Activated naive CD8-positive, alpha-beta T cell treated with anti-CD3 and anti-CD28 coated beads for 36 hours (primary cell): ENCODE measurements around the gene CLEC2D. TPM values are rescaled to one million over a fixed set of nuclear protein-coding genes. Genes with fewer than 3 reads are reported as not detected.
A peak's percentile ranks its signal among the peaks of the same experiment; 100 is the strongest.
"Not testable (repeated sequence)": the region's sequence is repeated elsewhere in the genome, so short reads cannot be mapped to it uniquely, and the experiment has no call there.

Source experiments
- DNase-seq: peaks from one replicate; pipeline ENCODE4 v3.0.0; 2021
- H3K27ac Mint-ChIP-seq: one replicate; pipeline ENCODE4 v1.8.0; 2022; ENCODE audit warnings: mild to moderate bottlenecking, moderate library complexity, mixed read lengths
- H3K27me3 Mint-ChIP-seq: one replicate; pipeline ENCODE4 v1.8.0; 2022; ENCODE audit warnings: mild to moderate bottlenecking, mixed read lengths
- H3K36me3 Mint-ChIP-seq: one replicate; pipeline ENCODE4 v1.8.0; 2021; ENCODE audit warnings: mild to moderate bottlenecking, mixed read lengths
- H3K4me1 Mint-ChIP-seq: one replicate; pipeline ENCODE4 v1.8.0; 2021; ENCODE audit warnings: mixed read lengths
- H3K4me3 Mint-ChIP-seq: one replicate; pipeline ENCODE4 v1.8.0; 2022; ENCODE audit warnings: mild to moderate bottlenecking, moderate library complexity, mixed read lengths
- H3K9me3 Mint-ChIP-seq: one replicate; pipeline ENCODE4 v1.8.0; 2022; ENCODE audit warnings: mixed read lengths
- total RNA-seq, 2 experiments: library from RNA; stranded (reverse); gene quantifications; one replicate each; pipeline ENCODE4 v1.2.3, GENCODE V29; 2021

CLEC2D gene
- total RNA-seq, 2 experiments from 2014 or later = 270 to 290 TPM

DNA sequence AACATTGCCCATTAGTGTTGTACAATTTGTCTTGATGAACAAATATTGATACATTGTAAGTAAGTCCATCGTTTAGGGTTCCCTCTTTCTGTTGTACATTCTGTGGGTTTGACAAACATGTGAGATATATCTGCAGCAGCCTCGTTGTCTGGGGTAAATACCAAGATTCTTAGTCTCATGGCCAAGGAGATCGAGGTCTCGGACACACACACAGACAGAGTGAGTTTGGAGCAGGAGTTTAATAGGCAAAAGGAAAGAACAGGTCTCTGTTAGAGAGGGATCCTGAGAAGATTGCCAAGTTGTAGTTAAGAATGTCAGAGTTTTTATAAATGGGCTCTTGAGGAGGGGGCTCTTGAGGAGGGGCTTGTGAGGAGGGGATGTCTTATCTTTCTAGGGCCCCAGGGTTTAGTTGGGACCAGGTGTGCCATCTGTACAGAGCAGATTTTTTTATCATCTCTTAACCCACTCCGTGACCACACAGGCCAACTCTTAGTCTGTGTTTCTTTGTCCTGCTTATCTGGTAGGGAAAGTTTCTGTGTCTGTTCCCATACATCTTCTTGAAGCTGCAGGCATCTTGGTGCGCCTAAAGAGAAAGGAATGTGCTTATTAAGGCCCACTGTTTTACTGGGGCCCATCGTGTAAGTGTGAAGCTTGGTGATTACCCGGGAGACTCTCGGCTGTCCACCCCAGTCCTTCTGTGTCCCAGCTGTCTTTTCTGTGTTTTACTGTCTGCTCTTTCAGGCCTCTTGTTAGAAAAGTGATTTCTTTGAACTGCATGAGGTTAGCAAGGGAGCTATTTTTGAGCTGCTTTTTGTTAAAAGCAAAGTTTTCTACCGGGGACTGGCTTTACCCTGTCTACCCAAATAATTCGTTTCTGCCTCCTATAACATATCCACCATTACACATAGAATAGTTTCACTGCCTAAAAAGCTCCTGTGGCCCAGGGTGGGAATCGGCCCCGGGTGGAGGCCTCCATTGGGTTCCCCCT lies 22.4 kb upstream of the CLEC2D start:
- Mint-ChIP-seq H3K27me3 (peaks cover 7% of the 10 kb centered on the region), H3K4me1 (peaks cover 66% of the 10 kb centered on the region), H3K9me3 (peaks cover 28% of the 10 kb centered on the region), H3K27ac (peak overlapping the region; percentile 96), H3K36me3 (peaks cover 67% of the 10 kb centered on the region), H3K4me3 (peak overlapping the region; percentile 88)
- DNase-seq = no peak

DNA sequence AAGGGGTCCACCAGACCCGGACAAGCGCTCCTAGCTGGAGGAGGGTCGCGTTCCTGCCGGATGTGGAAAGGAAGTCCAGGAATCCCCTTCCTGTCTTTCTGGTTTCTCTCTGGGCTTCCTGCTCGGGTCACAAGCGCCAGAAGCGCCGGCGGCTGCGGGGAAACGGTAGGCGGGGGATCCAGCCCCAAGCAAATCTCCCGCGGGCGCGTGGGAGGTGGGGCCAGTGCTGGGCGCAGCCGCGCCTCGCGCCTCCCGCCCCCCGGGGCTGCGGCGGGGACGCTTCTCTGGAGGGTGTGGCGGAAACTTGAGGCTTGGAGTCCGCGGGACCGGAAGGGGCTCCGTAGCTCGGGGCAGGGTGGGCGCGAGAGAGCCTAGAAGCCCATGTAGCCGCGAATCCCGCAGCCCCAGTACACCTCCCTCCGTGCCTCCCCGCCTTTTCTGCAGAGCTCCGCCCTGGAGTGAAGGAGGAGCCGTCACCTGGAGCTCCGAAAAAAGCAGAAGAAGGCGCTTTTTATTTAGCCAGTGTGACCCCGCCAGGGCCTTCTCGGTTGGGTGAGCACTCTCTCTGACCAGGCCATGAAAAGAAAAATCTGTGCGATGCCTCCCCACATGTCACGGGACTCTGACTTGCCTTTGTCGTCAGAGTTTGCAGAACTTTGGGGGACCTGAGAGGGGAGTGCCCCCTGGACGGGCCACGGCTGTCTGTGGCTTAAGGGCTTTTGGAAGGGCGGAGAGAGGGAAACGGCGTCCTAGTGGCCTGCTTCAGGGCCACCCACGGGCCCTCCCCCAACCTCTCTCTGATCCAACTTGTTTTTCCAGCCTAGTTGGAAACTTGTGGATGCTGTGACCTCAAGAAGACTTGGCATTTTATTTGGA lies 21.4 kb upstream of the CLEC2D start:
- DNase-seq = peak; percentile 96
- Mint-ChIP-seq H3K4me3 (peak overlapping the region; percentile 88), H3K36me3 (peaks cover 66% of the 10 kb centered on the region), H3K9me3 (peaks cover 22% of the 10 kb centered on the region), H3K27me3 (peaks cover 7% of the 10 kb centered on the region), H3K27ac (peak overlapping the region; percentile 96), H3K4me1 (peaks cover 62% of the 10 kb centered on the region)

DNA sequence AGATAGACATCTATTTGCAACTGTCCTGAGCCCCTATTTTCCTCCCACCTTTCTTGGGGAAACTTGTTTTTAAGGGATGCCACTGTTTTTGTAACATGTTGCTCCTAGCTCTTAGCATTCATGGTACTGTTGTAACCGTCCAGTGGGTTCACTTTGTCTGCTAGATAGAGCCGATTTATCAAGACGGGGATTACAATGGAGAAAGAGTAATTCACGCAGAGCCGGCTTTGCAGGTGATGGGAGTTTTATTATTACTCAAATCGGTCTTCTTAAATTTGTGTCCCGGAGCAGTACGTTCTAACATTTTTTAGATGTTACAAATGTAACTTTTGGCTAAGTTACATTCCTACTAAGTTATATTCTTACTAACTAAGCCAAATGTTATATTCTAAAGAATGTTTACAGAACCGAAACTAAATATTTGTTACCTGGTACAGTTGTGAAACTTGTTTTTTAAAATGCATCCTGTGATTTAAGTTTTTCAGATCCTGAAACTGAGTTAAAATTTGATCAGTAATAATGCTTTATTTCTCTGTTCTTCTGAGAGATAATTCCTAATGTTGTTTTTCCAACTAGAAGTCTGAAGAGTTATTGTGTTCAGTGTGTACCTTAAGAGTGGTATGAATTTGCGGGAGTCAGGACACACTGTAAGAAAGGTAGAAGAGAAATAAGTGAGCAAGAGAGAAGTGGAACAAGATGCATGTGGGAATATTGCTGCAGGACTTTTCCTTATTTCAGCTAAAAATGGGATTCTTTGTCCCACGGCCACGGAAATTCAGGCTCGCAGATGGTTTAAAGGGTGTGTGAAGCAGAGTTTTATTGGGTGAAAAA lies 20.6 kb upstream of the CLEC2D start:
- no peak for DNase-seq
- Mint-ChIP-seq H3K27ac (peak overlapping the region; percentile 96), H3K27me3 (peaks cover 7% of the 10 kb centered on the region), H3K36me3 (peaks cover 70% of the 10 kb centered on the region), H3K4me3 (peak overlapping the region; percentile 88), H3K9me3 (peaks cover 23% of the 10 kb centered on the region), H3K4me1 (peaks cover 62% of the 10 kb centered on the region)

DNA sequence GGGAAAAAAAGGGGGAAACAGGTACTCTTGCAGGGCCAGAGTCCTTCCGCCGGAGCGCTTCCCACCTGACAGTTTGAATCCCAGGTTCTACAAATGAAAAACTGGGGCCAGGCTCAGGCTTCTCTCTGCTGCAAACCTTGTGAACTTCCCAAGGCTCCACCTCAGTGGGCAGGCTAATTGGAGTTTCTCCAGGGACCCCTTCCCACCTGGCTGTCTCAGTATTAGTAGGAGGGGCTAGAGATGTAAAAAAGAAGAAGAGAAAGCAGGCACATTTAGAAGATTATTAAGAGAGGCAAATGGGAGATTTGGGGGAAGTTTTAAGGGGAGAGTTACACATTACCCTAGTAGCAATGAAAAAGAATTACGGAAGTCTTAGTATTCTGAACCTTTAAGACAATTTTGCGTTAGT lies 20.0 kb upstream of the CLEC2D start:
- Mint-ChIP-seq H3K4me3 (peak overlapping the region; percentile 88), H3K9me3 (peaks cover 25% of the 10 kb centered on the region), H3K27me3 (peaks cover 7% of the 10 kb centered on the region), H3K4me1 (peaks cover 63% of the 10 kb centered on the region), H3K27ac (peak overlapping the region; percentile 96), H3K36me3 (peaks cover 74% of the 10 kb centered on the region)
- no peak for DNase-seq

DNA sequence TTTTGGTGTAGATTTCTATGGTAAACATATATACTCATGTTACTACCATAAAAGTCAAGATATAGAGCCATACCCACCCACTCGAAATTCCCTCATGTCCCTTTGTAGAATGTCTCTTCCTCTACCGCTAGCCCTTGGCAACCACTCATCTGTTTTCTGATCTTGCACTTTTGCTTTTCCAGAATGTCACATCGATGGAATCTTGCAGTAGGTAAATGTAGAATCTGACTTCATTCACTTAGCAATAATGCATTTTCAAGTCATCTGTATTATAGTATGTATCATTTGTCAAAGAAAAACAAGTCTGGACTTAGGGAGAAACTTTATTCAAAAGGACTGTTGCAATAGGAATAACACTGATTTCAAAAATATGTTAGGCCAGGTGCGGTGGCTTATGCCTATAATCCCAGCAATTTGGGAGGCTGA lies 19.3 kb upstream of the CLEC2D start:
- peak overlapping the region; percentile 96 for H3K27ac Mint-ChIP-seq
- peaks cover 7% of the 10 kb centered on the region for H3K27me3 Mint-ChIP-seq
- DNase-seq = no peak
- H3K9me3 Mint-ChIP-seq = peaks cover 18% of the 10 kb centered on the region
- peaks cover 65% of the 10 kb centered on the region for H3K4me1 Mint-ChIP-seq
- peaks cover 74% of the 10 kb centered on the region for H3K36me3 Mint-ChIP-seq
- peak overlapping the region; percentile 88 for H3K4me3 Mint-ChIP-seq

DNA sequence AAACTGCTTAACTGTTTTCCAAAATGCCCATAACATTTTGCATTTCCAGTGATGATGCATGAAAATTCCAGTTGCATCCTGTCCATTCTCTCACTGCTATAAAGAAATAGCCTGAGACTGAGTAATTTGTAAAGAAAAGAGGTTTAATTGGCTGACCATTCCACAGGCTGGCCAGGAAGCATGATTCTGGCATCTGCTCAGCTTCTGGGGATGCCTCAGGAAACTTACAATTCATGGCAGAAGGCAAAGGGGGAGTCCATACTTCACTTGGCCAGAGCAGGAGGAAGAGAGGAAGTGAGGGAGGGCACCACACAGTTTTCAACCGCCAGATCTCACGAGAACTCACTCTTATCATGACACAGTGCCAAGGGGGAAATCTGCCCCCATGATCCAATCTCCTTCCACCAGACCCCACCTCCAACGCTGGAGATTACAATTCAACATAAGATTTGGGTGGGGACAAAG lies 18.2 kb upstream of the CLEC2D start:
- Mint-ChIP-seq H3K27me3 (peaks cover 7% of the 10 kb centered on the region), H3K27ac (peak overlapping the region; percentile 96), H3K4me1 (peaks cover 66% of the 10 kb centered on the region), H3K9me3 (peaks cover 13% of the 10 kb centered on the region), H3K4me3 (peak overlapping the region; percentile 88), H3K36me3 (peaks cover 79% of the 10 kb centered on the region)
- DNase-seq = peak; percentile 69

DNA sequence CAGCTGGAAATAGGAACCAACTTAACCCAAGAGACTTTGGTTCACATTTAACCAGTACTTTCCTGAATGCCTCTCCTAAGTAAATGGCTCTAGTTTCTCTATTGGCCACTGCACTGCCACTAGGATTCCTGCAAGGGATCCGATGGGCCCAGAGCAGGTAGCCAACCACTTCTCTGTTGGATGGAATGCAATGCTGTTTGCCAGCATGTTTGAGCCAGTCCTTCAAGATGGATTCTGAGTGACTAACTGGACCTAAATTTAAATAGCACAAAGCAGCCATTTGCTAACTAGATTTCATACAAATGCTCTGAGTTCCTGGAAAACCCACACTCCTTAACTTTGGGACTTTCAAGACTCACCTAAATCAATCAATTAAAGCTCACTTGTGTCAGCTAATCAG lies 9.5 kb upstream of the CLEC2D start:
- DNase-seq = no peak
- Mint-ChIP-seq H3K36me3 (peaks cover 94% of the 10 kb centered on the region), H3K27me3 (no peaks in the 10 kb centered on the region), H3K27ac (peak overlapping the region; percentile 88), H3K9me3 (peaks cover 26% of the 10 kb centered on the region), H3K4me1 (peaks cover 92% of the 10 kb centered on the region), H3K4me3 (no peak overlapping the region)

DNA sequence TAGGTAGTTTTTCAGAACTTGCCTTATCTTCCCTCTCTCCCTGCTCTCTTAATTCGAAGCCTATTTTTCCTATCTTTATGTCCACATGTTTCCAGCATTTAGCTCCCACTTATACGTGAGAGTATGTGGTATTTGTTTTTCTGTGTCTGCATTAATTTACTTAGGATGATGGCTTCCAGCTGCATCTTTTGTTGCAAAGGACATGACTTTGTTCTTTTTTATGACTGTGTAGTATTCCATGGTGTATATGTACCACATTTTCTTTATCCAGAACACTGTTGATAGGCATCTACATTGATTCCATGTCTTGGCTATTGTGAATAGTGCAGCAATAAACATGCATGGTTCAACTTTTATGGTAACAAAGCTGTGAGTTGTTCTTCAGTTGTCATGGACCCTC lies 7.8 kb upstream of the CLEC2D start:
- Mint-ChIP-seq H3K4me3 (no peak overlapping the region), H3K27me3 (no peaks in the 10 kb centered on the region), H3K9me3 (peaks cover 26% of the 10 kb centered on the region), H3K36me3 (peaks cover 89% of the 10 kb centered on the region), H3K4me1 (peaks cover 84% of the 10 kb centered on the region), H3K27ac (peak overlapping the region; percentile 84)
- no peak for DNase-seq

DNA sequence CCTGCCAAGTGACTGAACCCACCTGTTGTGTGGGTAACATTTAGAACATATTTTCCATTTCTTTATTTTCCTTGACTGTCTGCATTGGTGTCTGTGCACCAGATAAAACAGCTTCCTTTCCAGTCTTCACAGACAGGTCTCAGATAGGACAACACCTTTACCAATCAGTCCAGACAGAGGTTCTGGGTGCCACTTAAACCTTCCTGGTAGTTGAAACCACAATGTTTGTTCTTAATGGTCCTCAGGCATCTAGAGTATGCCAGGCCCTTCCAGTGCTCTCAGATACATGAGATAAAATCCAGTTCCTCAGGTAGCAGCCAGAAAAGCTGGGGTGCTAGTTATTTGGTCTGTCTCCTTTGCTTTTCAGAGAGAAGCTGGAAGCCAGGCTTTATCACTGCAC lies 7.0 kb upstream of the CLEC2D start:
- peaks cover 82% of the 10 kb centered on the region for H3K4me1 Mint-ChIP-seq
- H3K27me3 Mint-ChIP-seq = no peaks in the 10 kb centered on the region
- no peak for DNase-seq
- peak overlapping the region; percentile 18 for H3K4me3 Mint-ChIP-seq
- H3K9me3 Mint-ChIP-seq = peaks cover 29% of the 10 kb centered on the region
- H3K36me3 Mint-ChIP-seq = peaks cover 87% of the 10 kb centered on the region
- peak overlapping the region; percentile 84 for H3K27ac Mint-ChIP-seq

DNA sequence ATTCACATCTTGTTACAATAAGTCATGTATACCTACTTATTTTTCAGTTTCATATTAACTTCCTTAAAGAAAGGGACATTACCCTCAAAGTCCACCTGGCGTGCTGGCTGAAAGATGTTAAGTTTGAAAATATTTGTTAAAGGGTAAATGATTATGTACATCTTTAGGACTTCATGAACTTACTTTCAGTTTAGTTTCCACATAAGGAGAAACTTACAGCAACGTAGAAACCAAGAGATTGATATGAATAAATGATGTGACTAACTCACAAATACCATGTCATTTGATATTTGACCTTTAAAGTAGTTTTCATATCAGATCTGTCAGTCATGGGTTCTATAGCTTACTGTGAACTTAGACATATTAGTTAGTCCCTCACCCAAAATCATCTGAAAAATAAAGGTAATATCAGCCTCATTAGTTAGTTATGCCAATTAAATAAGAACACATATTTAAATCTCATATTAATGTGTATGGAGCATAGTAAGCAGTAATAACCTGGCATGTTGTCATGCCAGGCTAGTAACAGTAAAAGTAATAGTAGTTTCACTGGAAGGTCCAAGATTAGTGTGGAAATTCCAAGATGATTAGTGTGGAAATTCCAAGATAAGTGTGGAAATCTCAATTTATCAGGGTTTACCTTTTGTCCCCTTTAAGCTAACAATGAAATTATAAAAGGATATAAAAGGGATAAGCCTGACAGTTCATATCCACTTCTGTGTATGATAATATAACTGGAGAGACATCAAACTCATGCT lies 1.9 kb upstream of the CLEC2D start:
- peaks cover 21% of the 10 kb centered on the region for H3K27me3 Mint-ChIP-seq
- peaks cover 62% of the 10 kb centered on the region for H3K4me1 Mint-ChIP-seq
- peak overlapping the region; percentile 100 for H3K27ac Mint-ChIP-seq
- H3K36me3 Mint-ChIP-seq = peaks cover 81% of the 10 kb centered on the region
- H3K9me3 Mint-ChIP-seq = peaks cover 10% of the 10 kb centered on the region
- DNase-seq = no peak
- peak overlapping the region; percentile 96 for H3K4me3 Mint-ChIP-seq

DNA sequence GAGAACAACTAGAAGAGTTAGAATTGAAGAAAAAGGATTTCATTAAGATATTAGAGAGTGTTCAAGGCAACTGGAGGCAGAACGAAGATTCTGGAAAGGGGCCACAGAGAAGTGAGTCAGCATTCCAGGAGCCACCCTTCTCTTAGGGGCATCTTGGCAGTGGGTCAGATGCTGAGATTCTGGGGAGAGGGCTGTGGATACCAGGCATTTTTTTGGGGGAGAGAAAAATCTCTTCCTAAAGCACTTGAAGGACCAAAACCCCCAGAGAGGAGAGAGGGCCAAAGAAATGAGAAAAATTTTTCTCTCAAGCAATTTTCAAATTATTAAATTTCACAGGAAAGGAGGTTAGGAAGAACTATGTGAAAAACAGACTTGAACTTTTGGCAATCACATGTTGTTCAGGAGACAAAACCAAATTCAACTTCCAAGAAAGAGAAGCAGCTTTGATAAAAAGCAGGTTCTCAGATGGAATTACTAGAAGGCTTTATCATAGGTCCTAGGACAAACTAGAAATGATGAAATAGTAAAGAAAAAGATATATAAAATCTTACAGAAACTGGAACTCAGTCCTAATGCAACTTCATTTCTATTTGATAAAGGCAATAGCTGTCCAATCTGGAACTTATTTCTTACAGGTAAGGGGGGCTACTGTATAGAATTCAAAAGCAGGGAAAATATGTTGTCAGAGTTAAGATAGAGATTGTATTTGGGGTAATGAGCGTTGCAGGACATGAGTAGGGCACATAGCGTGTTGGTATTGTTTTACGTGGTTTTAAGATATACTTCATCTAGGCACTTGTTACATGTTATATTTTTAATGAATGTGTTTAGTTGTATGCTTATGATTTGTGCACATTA lies 1.1 kb upstream of the CLEC2D start:
- H3K4me1 Mint-ChIP-seq = peaks cover 60% of the 10 kb centered on the region
- peaks cover 21% of the 10 kb centered on the region for H3K27me3 Mint-ChIP-seq

DNA sequence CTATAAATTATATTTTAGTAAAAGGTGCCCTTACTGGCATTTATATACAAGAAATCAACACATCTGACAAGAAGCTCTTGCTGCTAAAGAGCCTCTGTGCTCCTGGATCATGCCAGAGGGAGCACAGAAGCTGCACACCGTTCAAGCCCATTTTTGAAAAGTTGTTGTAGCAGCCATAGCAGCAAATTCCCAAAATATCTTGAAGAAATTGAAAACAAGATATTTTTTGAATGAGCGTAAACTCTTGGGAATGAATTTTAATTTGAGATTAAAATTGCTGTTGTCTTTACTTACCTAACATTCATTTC lies 540 bp upstream of the CLEC2D start:
- DNase-seq = no peak
- Mint-ChIP-seq H3K9me3 (peaks cover 10% of the 10 kb centered on the region), H3K27me3 (peaks cover 21% of the 10 kb centered on the region), H3K4me1 (peaks cover 61% of the 10 kb centered on the region), H3K36me3 (peaks cover 86% of the 10 kb centered on the region), H3K4me3 (peak overlapping the region; percentile 96), H3K27ac (peak overlapping the region; percentile 100)

More for the DNA sequence above, 1.1 kb upstream of the CLEC2D start:
- no peak for DNase-seq
- Mint-ChIP-seq H3K9me3 (peaks cover 10% of the 10 kb centered on the region), H3K36me3 (peaks cover 83% of the 10 kb centered on the region), H3K27ac (peak overlapping the region; percentile 100), H3K4me3 (peak overlapping the region; percentile 96)

DNA sequence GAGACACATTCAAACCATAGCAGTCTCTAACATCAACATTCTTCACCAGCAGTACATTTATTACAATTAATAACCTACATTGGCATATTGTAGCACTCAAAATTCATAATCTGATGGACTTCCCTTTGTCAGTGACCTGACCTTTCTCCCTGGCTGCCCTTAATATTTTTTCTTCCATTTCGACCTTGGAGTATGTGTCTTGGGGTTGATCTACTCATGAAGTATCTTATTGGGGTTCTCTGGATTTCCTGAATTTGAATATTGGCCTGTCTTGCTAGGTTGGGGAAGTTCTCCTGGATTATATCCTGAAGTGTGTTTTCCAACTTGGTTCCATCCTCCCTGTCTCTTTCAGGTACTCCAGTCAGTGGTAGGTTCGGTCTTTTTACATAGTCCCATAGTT lies 2.8 kb downstream of the CLEC2D start:
- not testable (repeated sequence) for H3K9me3 Mint-ChIP-seq, DNase-seq
- H3K27me3 Mint-ChIP-seq = peaks cover 21% of the 10 kb centered on the region
- peaks cover 62% of the 10 kb centered on the region for H3K4me1 Mint-ChIP-seq
- peaks cover 86% of the 10 kb centered on the region for H3K36me3 Mint-ChIP-seq
- H3K27ac Mint-ChIP-seq = peak overlapping the region; percentile 100
- H3K4me3 Mint-ChIP-seq = peak overlapping the region; percentile 96
